NB4 (cell line): Measurements from ENCODE around the gene MEX3A.

ENCODE experiments used
- CTCF ChIP-seq: IDR thresholded peaks from one replicate; pipeline ENCODE4 v1.5.1; 2012; ENCODE audit warnings: low read depth, low read length
- MAX ChIP-seq: IDR thresholded peaks from 2 replicates; pipeline ENCODE4 v1.6.1; 2011; ENCODE audit warnings: low read depth, low read length
- POLR2A ChIP-seq: IDR thresholded peaks from 2 replicates; pipeline ENCODE4 v1.6.1; 2011; ENCODE audit warnings: mild to moderate bottlenecking; ENCODE audit not compliant: insufficient read length; ENCODE audit errors: extremely low read depth

GRCh38 chr1:156073740-156074139 lies 8.5 kb downstream of the MEX3A start:
- TF ChIP-seq MAX (no peak), POLR2A (no peak), CTCF (no peak)
